OCI-LY3 (cell line): ENCODE measurements around the gene INO80D.
"Not testable (repeated sequence)": the region's sequence is repeated elsewhere in the genome, so short reads cannot be mapped to it uniquely, and the experiment has no call there.

Experiments
- H2AFZ ChIP-seq: fragments of 200-600, 300-600 bp; shearing (Covaris generic); 2 replicates; pipeline ENCODE4 v1.6.0; 2014; ENCODE audit warnings: antibody characterized with exemption, low read depth, low read length
- H3K27ac ChIP-seq: fragments of 200-600, 300-600 bp; sonication (generic); 2 replicates; pipeline ENCODE4 v1.5.1; 2014; ENCODE audit warnings: mild to moderate bottlenecking, low read length, moderate library complexity, mixed read lengths
- H3K27me3 ChIP-seq: fragments of 200-600, 300-600 bp; sonication (generic); 2 replicates; pipeline ENCODE4 v1.6.1; 2014; ENCODE audit warnings: low read depth, low read length, mixed read lengths
- H3K36me3 ChIP-seq: fragments of 200-600, 300-600 bp; sonication (generic); replicated peaks from 2 replicates; pipeline ENCODE3; 2014; ENCODE audit warnings: low read depth, low read length, mixed read lengths
- H3K4me1 ChIP-seq: fragments of 300-600, 200-600 bp; sonication (generic); 2 replicates; pipeline ENCODE4 v1.6.1; 2014; ENCODE audit warnings: low read length, mixed read lengths
- H3K4me2 ChIP-seq: fragments of 200-600, 300-600 bp; sonication (generic); 2 replicates; pipeline ENCODE4 v1.6.1; 2014; ENCODE audit warnings: low read length, mixed read lengths
- H3K4me3 ChIP-seq: fragments of 300-600, 200-600 bp; sonication (generic); 2 replicates; pipeline ENCODE4 v1.5.1; 2014; ENCODE audit warnings: antibody characterized with exemption, mild to moderate bottlenecking, low read length, moderate library complexity
- H3K79me2 ChIP-seq: fragments of 300-600, 200-600 bp; shearing (Covaris generic); 2 replicates; pipeline ENCODE4 v1.6.1; 2014; ENCODE audit warnings: mild to moderate bottlenecking, low read length, mixed read lengths
- H3K9ac ChIP-seq: fragments of 300-600, 200-600 bp; shearing (Covaris generic); 2 replicates; pipeline ENCODE4 v1.6.0; 2014; ENCODE audit warnings: mild to moderate bottlenecking, low read length, moderate library complexity
- H3K9me3 ChIP-seq: fragments of 200-600, 300-600 bp; shearing (Covaris generic); 2 replicates; pipeline ENCODE4 v1.6.1; 2014; ENCODE audit warnings: low read length, mixed read lengths; ENCODE audit not compliant: insufficient read depth
- H4K20me1 ChIP-seq: fragments of 200-600, 300-600 bp; sonication (generic); 2 replicates; pipeline ENCODE4 v1.6.1; 2016; ENCODE audit warnings: low read length, mixed read lengths; ENCODE audit not compliant: insufficient read depth
- EZH2phosphoT487 ChIP-seq: fragments of 200-600 bp; shearing (Covaris generic); IDR thresholded peaks from 2 replicates; pipeline ENCODE4 v1.6.1; 2018; ENCODE audit warnings: antibody characterized with exemption, mixed run types, low read depth
- TF ChIP-seq, protein P1 (sequence below): fragments of 200-600, 300-600 bp; sonication (generic); IDR thresholded peaks from 2 replicates; pipeline ENCODE4 v1.5.1; 2014; ENCODE audit warnings: antibody characterized with exemption, low read length, low read depth

INO80D gene

DNA sequence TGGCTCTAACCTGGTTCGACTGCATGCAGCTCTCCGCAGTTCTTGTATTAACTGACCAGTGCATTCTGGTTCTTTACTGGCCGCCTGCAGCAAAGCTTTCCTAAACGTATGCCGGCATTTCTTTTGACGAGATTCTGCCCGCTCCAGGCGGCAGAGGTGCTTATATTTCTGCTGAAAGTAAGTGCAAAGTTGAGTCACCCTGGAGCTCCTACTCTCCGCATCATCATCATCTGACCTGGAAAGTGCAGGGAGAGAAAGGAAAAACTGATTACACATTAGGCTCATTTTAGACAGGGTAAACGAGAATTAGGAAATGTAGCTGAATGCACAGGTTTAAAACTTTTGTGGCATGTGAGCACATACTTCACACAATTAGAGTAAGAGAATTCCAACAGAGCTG, 57.9 kb downstream of the INO80D start:
- peaks cover 32% of the 10 kb centered on the region for H4K20me1 ChIP-seq
- no peak overlapping the region for H3K4me2 ChIP-seq
- H2AFZ ChIP-seq, result no peak overlapping the region

DNA sequence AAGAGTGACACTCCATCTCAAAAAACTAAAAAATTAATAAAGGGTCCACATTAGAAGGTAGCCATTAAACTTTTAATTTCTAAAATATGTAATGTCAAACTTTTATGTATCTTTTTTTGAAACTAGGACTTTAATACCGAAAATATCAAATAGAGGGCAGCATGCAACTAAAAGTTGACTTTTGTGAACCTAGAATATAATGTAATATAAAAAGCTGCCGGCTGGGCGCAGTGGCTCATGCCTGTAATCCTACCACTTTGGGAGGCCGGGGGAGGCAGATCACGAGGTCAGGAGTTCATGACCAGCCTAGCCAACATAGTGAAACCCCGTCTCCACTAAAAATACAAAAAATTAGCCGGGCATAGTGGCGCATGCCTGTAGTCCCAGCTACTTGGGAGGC, 62.8 kb downstream of the INO80D start:
- H3K36me3 ChIP-seq, result peaks cover 19% of the 10 kb centered on the region
- H3K9me3 ChIP-seq, result no peaks in the 10 kb centered on the region
- H3K9ac ChIP-seq, result no peak overlapping the region
- no peaks in the 10 kb centered on the region for H4K20me1 ChIP-seq
- no peak overlapping the region for H3K4me2 ChIP-seq
- H3K4me3 ChIP-seq, result no peak overlapping the region
- no peak overlapping the region for H2AFZ ChIP-seq
- no peaks in the 10 kb centered on the region for H3K79me2 ChIP-seq
- TF ChIP-seq, protein P1, sequence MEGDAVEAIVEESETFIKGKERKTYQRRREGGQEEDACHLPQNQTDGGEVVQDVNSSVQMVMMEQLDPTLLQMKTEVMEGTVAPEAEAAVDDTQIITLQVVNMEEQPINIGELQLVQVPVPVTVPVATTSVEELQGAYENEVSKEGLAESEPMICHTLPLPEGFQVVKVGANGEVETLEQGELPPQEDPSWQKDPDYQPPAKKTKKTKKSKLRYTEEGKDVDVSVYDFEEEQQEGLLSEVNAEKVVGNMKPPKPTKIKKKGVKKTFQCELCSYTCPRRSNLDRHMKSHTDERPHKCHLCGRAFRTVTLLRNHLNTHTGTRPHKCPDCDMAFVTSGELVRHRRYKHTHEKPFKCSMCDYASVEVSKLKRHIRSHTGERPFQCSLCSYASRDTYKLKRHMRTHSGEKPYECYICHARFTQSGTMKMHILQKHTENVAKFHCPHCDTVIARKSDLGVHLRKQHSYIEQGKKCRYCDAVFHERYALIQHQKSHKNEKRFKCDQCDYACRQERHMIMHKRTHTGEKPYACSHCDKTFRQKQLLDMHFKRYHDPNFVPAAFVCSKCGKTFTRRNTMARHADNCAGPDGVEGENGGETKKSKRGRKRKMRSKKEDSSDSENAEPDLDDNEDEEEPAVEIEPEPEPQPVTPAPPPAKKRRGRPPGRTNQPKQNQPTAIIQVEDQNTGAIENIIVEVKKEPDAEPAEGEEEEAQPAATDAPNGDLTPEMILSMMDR, result no peak
- TF ChIP-seq EZH2phosphoT487, result no peak
- H3K27me3 ChIP-seq, result no peaks in the 10 kb centered on the region
- no peak overlapping the region for H3K27ac ChIP-seq
- H3K4me1 ChIP-seq, result no peaks in the 10 kb centered on the region

More for the DNA sequence above, 57.9 kb downstream of the INO80D start:
- no peaks in the 10 kb centered on the region for H3K9me3 ChIP-seq
- no peak overlapping the region for H3K9ac ChIP-seq
- TF ChIP-seq EZH2phosphoT487, result no peak
- TF ChIP-seq, protein P1, result no peak
- no peak overlapping the region for H3K27ac ChIP-seq
- peaks cover 19% of the 10 kb centered on the region for H3K79me2 ChIP-seq
- H3K4me3 ChIP-seq, result no peak overlapping the region
- peaks cover 21% of the 10 kb centered on the region for H3K36me3 ChIP-seq
- H3K27me3 ChIP-seq, result no peaks in the 10 kb centered on the region
- peaks cover 16% of the 10 kb centered on the region for H3K4me1 ChIP-seq

DNA sequence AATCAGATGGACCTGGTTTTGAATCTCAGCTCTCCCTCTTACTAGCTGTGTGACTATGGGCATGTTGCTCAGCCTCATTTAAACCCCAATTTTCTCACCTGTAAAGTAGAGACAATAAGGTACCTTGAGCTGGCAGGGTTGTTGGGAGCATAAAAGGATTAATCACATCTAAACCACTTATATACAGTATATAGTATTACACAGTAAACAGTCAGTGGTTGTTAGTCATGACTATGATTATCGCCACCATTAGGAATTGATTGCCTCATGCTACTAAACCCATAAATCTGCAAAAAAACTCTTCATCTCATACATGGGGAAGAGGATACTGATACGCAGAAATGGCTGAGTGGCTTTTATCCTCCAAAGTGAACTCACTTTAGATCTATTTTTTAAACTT, 65.8 kb downstream of the INO80D start:
- H3K9me3 ChIP-seq, result peaks cover 6% of the 10 kb centered on the region

DNA sequence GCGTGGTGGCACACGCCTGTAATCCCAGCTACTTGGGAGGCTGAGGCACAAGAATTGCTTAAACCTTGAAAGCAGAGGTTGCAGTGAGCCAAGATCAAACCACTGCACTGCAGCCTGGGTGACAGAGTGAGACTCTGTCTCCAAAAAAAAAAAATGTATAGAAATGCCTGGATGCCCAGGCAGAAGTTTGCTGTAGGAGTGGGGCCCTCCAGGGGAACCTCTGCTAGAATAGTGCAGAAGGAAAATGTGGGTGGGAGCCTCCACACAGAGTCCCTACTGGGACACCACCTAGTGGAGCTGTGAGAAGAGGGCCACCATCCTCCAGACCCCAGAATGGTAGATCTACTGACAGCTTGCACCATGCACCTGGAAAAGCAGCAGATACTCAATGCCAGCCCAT, 70.2 kb downstream of the INO80D start:
- H3K36me3 ChIP-seq, result peaks cover 47% of the 10 kb centered on the region
- not testable (repeated sequence) for H3K4me3 ChIP-seq, H3K27me3 ChIP-seq, H3K9me3 ChIP-seq, H2AFZ ChIP-seq, H3K9ac ChIP-seq, H3K27ac ChIP-seq, H3K4me2 ChIP-seq, H4K20me1 ChIP-seq, H3K4me1 ChIP-seq, H3K79me2 ChIP-seq

More for the DNA sequence above, 65.8 kb downstream of the INO80D start:
- no peak overlapping the region for H3K4me3 ChIP-seq
- TF ChIP-seq EZH2phosphoT487, result no peak
- TF ChIP-seq, protein P1, result no peak
- no peaks in the 10 kb centered on the region for H3K4me1 ChIP-seq
- H4K20me1 ChIP-seq, result no peaks in the 10 kb centered on the region
- no peak overlapping the region for H3K9ac ChIP-seq
- no peak overlapping the region for H3K4me2 ChIP-seq
- no peaks in the 10 kb centered on the region for H3K79me2 ChIP-seq
- H3K27ac ChIP-seq, result no peak overlapping the region
- H2AFZ ChIP-seq, result no peak overlapping the region
- H3K27me3 ChIP-seq, result no peaks in the 10 kb centered on the region
- H3K36me3 ChIP-seq, result peaks cover 38% of the 10 kb centered on the region

DNA sequence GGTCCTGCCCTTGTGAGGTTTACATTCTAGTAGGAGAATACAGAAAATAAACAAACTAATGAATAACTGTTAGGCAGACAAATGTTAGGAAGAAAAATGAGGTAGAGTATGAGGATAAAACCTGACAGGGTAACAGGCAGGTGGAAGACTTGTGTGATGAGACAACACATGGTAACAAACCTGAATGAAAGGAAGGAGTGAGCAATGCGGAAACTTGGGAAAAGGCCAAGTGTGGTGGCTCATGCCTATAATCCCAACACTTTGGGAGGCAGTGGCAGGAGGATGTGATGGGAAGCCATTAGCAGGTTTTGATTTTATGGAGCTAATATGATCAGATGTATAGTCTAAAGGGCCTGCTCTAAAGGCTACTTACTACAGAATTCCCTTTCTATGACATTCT, 74.2 kb downstream of the INO80D start:
- H4K20me1 ChIP-seq, result no peaks in the 10 kb centered on the region
- no peak overlapping the region for H3K4me2 ChIP-seq
- H3K9ac ChIP-seq, result no peak overlapping the region
- no peak overlapping the region for H3K4me3 ChIP-seq
- H3K9me3 ChIP-seq, result peaks cover 4% of the 10 kb centered on the region
- peaks cover 35% of the 10 kb centered on the region for H3K36me3 ChIP-seq
- H3K27me3 ChIP-seq, result no peaks in the 10 kb centered on the region
- H3K27ac ChIP-seq, result no peak overlapping the region
- H2AFZ ChIP-seq, result no peak overlapping the region
- TF ChIP-seq, protein P1, result no peak
- no peak for TF ChIP-seq EZH2phosphoT487
- H3K79me2 ChIP-seq, result no peaks in the 10 kb centered on the region
- H3K4me1 ChIP-seq, result no peaks in the 10 kb centered on the region
